ENCODE results near the gene CDK14. TPM values are rescaled to one million over a fixed set of nuclear protein-coding genes. Genes with fewer than 3 reads are reported as not detected.

Gene CDK14
- polyA plus RNA-seq, 1 donor from 2014 or later: 25.1 TPM

GRCh38 chr7:90552521-90552920, 43.6 kb upstream of the CDK14 start:
- Histone ChIP-seq H3K27me3 (ENCODE audit: insufficient read depth, low read depth, low read length) (no peaks in the 10 kb centered on the region), H3K9me2 (ENCODE audit: insufficient read depth, low read length) (no peaks in the 10 kb centered on the region), H3K27ac (ENCODE audit: low read length) (no peak overlapping the region), H3K36me3 (ENCODE audit: insufficient read depth, low read length) (no peaks in the 10 kb centered on the region), H4K20me1 (ENCODE audit: insufficient read depth) (no peaks in the 10 kb centered on the region), H3K4me2 (ENCODE audit: low read length) (no peak overlapping the region), H3F3A (ENCODE audit: insufficient read depth, low read length, poor library complexity, severe bottlenecking) (no peaks in the 10 kb centered on the region), H3K9me3 (ENCODE audit: low read length) (no peaks in the 10 kb centered on the region), H3K79me2 (replicated peaks; ENCODE audit: insufficient read depth, low read length) (no peaks in the 10 kb centered on the region), H2AFZ (ENCODE audit: low read depth, low read length) (no peak overlapping the region), H3K4me3 (ENCODE audit: low read length) (no peak overlapping the region), H3K9ac (ENCODE audit: low read length) (no peak overlapping the region)
- TF ChIP-seq MXI1 (conservative IDR thresholded peaks at IDR 0.05; ENCODE audit: poor library complexity, severe bottlenecking) (no peak), SMC3 (conservative IDR thresholded peaks at IDR 0.05; ENCODE audit: poor library complexity) (no peak), RAD21 (conservative IDR thresholded peaks at IDR 0.05) (no peak), EZH2 (IDR thresholded peaks at IDR 0.05; ENCODE audit: borderline replicate concordance, insufficient read depth, low read length, poor library complexity, severe bottlenecking) (no peak), POLR2AphosphoS5 (IDR thresholded peaks at IDR 0.05) (no peak), TAF1 (IDR thresholded peaks at IDR 0.05; ENCODE audit: low read depth) (no peak), EP300 (conservative IDR thresholded peaks at IDR 0.05; ENCODE audit: poor library complexity, severe bottlenecking) (no peak)
- TF ChIP-seq, protein P1, sequence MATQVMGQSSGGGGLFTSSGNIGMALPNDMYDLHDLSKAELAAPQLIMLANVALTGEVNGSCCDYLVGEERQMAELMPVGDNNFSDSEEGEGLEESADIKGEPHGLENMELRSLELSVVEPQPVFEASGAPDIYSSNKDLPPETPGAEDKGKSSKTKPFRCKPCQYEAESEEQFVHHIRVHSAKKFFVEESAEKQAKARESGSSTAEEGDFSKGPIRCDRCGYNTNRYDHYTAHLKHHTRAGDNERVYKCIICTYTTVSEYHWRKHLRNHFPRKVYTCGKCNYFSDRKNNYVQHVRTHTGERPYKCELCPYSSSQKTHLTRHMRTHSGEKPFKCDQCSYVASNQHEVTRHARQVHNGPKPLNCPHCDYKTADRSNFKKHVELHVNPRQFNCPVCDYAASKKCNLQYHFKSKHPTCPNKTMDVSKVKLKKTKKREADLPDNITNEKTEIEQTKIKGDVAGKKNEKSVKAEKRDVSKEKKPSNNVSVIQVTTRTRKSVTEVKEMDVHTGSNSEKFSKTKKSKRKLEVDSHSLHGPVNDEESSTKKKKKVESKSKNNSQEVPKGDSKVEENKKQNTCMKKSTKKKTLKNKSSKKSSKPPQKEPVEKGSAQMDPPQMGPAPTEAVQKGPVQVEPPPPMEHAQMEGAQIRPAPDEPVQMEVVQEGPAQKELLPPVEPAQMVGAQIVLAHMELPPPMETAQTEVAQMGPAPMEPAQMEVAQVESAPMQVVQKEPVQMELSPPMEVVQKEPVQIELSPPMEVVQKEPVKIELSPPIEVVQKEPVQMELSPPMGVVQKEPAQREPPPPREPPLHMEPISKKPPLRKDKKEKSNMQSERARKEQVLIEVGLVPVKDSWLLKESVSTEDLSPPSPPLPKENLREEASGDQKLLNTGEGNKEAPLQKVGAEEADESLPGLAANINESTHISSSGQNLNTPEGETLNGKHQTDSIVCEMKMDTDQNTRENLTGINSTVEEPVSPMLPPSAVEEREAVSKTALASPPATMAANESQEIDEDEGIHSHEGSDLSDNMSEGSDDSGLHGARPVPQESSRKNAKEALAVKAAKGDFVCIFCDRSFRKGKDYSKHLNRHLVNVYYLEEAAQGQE (IDR thresholded peaks at IDR 0.05; ENCODE audit: borderline replicate concordance): no peak

DNA sequence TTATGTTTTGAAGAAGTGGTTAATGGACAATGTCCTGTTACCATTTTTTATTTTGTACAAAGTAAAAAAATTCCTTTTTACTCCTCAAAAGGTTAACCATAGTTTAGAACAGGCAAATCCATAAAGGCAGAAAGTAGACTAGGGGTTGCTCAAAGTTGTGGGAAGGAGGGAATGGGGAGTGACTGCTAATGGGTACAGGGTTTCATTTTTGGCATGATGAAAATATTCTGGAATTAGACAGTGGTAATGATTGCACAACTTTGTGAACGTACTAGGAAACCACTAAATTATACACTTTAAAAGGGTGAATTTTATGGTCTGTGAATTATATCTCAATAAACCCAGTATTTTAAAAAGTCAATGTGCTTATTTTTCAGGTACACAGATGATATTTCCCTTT, 35.4 kb upstream of the CDK14 start:
- no peak for TF ChIP-seq EZH2 (IDR thresholded peaks at IDR 0.05; ENCODE audit: borderline replicate concordance, insufficient read depth, low read length, poor library complexity, severe bottlenecking)
- no peak for TF ChIP-seq MXI1 (conservative IDR thresholded peaks at IDR 0.05; ENCODE audit: poor library complexity, severe bottlenecking)
- TF ChIP-seq, protein P1 (IDR thresholded peaks at IDR 0.05; ENCODE audit: borderline replicate concordance): no peak
- no peak for TF ChIP-seq POLR2AphosphoS5 (IDR thresholded peaks at IDR 0.05)
- no peak for TF ChIP-seq EP300 (conservative IDR thresholded peaks at IDR 0.05; ENCODE audit: poor library complexity, severe bottlenecking)
- TF ChIP-seq SMC3 (conservative IDR thresholded peaks at IDR 0.05; ENCODE audit: poor library complexity): no peak
- no peak for TF ChIP-seq CTCF (IDR thresholded peaks at IDR 0.05; ENCODE audit: poor library complexity, severe bottlenecking)
- TF ChIP-seq RAD21 (conservative IDR thresholded peaks at IDR 0.05): no peak
- no peak for TF ChIP-seq TAF1 (IDR thresholded peaks at IDR 0.05; ENCODE audit: low read depth)
- Histone ChIP-seq H3K9me2 (ENCODE audit: insufficient read depth, low read length) (no peaks in the 10 kb centered on the region), H4K20me1 (ENCODE audit: insufficient read depth) (no peaks in the 10 kb centered on the region)

More for the DNA sequence above, 35.4 kb upstream of the CDK14 start:
- Histone ChIP-seq H3K4me2 (ENCODE audit: low read length) (no peak overlapping the region), H3K4me3 (ENCODE audit: low read length) (no peak overlapping the region), H3K79me2 (replicated peaks; ENCODE audit: insufficient read depth, low read length) (no peaks in the 10 kb centered on the region), H3K36me3 (ENCODE audit: insufficient read depth, low read length) (no peaks in the 10 kb centered on the region), H3K9ac (ENCODE audit: low read length) (no peak overlapping the region), H3K9me3 (ENCODE audit: low read length) (no peaks in the 10 kb centered on the region), H3K27me3 (ENCODE audit: insufficient read depth, low read depth, low read length) (no peaks in the 10 kb centered on the region), H3F3A (ENCODE audit: insufficient read depth, low read length, poor library complexity, severe bottlenecking) (no peaks in the 10 kb centered on the region), H3K27ac (ENCODE audit: low read length) (no peak overlapping the region), H2AFZ (ENCODE audit: low read depth, low read length) (no peak overlapping the region)
